Keratinocyte (primary cell): Measurements from ENCODE around the gene PAX5.

Experiments
- CTCF ChIP-seq, 3 experiments: IDR thresholded peaks in 1 of 3; conservative IDR thresholded peaks in 1 of 3; optimal IDR thresholded peaks in 1 of 3; 2 replicates in 2 of 3; 3 replicates in 1 of 3; pipeline versions ENCODE3 to v1.5.1; 2011; ENCODE audit warnings: low read length in 3 of 3, mild to moderate bottlenecking in 3 of 3, moderate library complexity in 2 of 3, control low read depth in 1 of 3, inconsistent platforms in 1 of 3; ENCODE audit not compliant: insufficient read depth in 2 of 3; ENCODE audit errors: extremely low read depth in 1 of 3
- EZH2 ChIP-seq: IDR thresholded peaks from one replicate; pipeline ENCODE4 v1.6.1; 2012; ENCODE audit warnings: inconsistent platforms, mild to moderate bottlenecking, low read length, moderate library complexity

- TF ChIP-seq CTCF (optimal IDR thresholded peaks at IDR 0.05 in 1 of 3, IDR thresholded peaks at IDR 0.05 in 1 of 3, conservative IDR thresholded peaks at IDR 0.05 in 1 of 3; ENCODE audit: extremely low read depth in 1 of 3, insufficient read depth in 2 of 3, low read length in 3 of 3): no peak
- no peak for TF ChIP-seq EZH2
These were observed 154.8 kb downstream of the PAX5 start for GRCh38 chr9:36878986-36879982.
